Stimulated activated naive B cell treated with anti-CD40 and anti-IgM and Interleukin-4, amounts not matched to agents 10 μg/mL and 1 μg/mL and 100 μg/mL, for 72 hours (primary cell): Measurements from ENCODE around the gene NCAM1.

Experiments used
- ATAC-seq, 2 donors: fragments of 150-1000 bp; cut with Tn5 transposase; replicated peaks; 2 replicates each; pipeline ENCODE4 v1.10.0; 2021; ENCODE audit warnings: moderate library complexity in 1 of 2
- DNase-seq: peaks from one replicate; pipeline ENCODE4 v3.0.0; 2021
- H3K27ac Mint-ChIP-seq: one replicate; pipeline ENCODE4 v1.8.0; 2022; ENCODE audit warnings: mild to moderate bottlenecking, mixed read lengths
- H3K27me3 Mint-ChIP-seq, 2 donors: one replicate each; pipeline ENCODE4 v1.8.0; 2022; ENCODE audit warnings: mixed read lengths in 2 of 2
- H3K36me3 Mint-ChIP-seq, 2 donors: one replicate each; pipeline ENCODE4 v1.8.0; 2022; ENCODE audit warnings: mixed read lengths in 2 of 2, mild to moderate bottlenecking in 1 of 2
- H3K4me1 Mint-ChIP-seq, 2 donors: one replicate each; pipeline ENCODE4 v1.8.0; 2022; ENCODE audit warnings: mixed read lengths in 2 of 2, mild to moderate bottlenecking in 1 of 2
- H3K4me3 Mint-ChIP-seq, 2 donors: one replicate each; pipeline ENCODE4 v1.8.0; 2022; ENCODE audit warnings: mild to moderate bottlenecking in 2 of 2, mixed read lengths in 2 of 2, moderate library complexity in 1 of 2
- H3K9me3 Mint-ChIP-seq, 2 donors: one replicate each; pipeline ENCODE4 v1.8.0; 2022; ENCODE audit warnings: mixed read lengths in 2 of 2, mild to moderate bottlenecking in 1 of 2

Gene NCAM1

GRCh38 chr11:113316256-113316655 lies 355.0 kb downstream of the NCAM1 start:
- H3K27me3 Mint-ChIP-seq = no peaks in the 10 kb centered on the region
- no peak for ATAC-seq
- no peak for DNase-seq
- no peaks in the 10 kb centered on the region for H3K9me3 Mint-ChIP-seq
- peaks cover 12 to 14% of the 10 kb centered on the region in 2 donors for H3K4me1 Mint-ChIP-seq
- H3K27ac Mint-ChIP-seq = no peak overlapping the region
- no peak overlapping the region for H3K4me3 Mint-ChIP-seq
- peaks cover 21 to 34% of the 10 kb centered on the region in 2 donors for H3K36me3 Mint-ChIP-seq

- H3K27ac Mint-ChIP-seq = no peak overlapping the region
- peaks cover 12 to 14% of the 10 kb centered on the region in 2 donors for H3K4me1 Mint-ChIP-seq
These were observed 356.1 kb downstream of the NCAM1 start for GRCh38 chr11:113317339-113317738.

GRCh38 chr11:113319085-113319484 lies 357.9 kb downstream of the NCAM1 start:
- ATAC-seq = no peak
- H3K27ac Mint-ChIP-seq = no peak overlapping the region
- no peak for DNase-seq
- H3K4me3 Mint-ChIP-seq = no peak overlapping the region
- H3K27me3 Mint-ChIP-seq = no peaks in the 10 kb centered on the region
- peaks cover 25 to 37% of the 10 kb centered on the region in 2 donors for H3K36me3 Mint-ChIP-seq
- H3K4me1 Mint-ChIP-seq = peaks cover 7 to 8% of the 10 kb centered on the region in 2 donors
- no peaks in the 10 kb centered on the region for H3K9me3 Mint-ChIP-seq

More at GRCh38 chr11:113317339-113317738, 356.1 kb downstream of the NCAM1 start:
- Mint-ChIP-seq H3K9me3 (no peaks in the 10 kb centered on the region), H3K36me3 (peaks cover 23 to 34% of the 10 kb centered on the region in 2 donors), H3K4me3 (no peak overlapping the region), H3K27me3 (no peaks in the 10 kb centered on the region)
- no peak for ATAC-seq
- DNase-seq = no peak

GRCh38 chr11:113322158-113322557 lies 360.9 kb downstream of the NCAM1 start:
- no peaks in the 10 kb centered on the region for H3K27me3 Mint-ChIP-seq
- H3K4me1 Mint-ChIP-seq = peaks cover 0 to 2% of the 10 kb centered on the region in 2 donors
- H3K9me3 Mint-ChIP-seq = no peaks in the 10 kb centered on the region
- DNase-seq (no peak), ATAC-seq (no peak)
- no peak overlapping the region for H3K4me3 Mint-ChIP-seq
- peaks cover 34 to 42% of the 10 kb centered on the region in 2 donors for H3K36me3 Mint-ChIP-seq
- H3K27ac Mint-ChIP-seq = no peak overlapping the region

- Mint-ChIP-seq H3K27ac (no peak overlapping the region), H3K36me3 (peaks cover 31 to 37% of the 10 kb centered on the region in 2 donors), H3K4me1 (no peaks in the 10 kb centered on the region), H3K27me3 (no peaks in the 10 kb centered on the region), H3K4me3 (no peak overlapping the region), H3K9me3 (no peaks in the 10 kb centered on the region)
- no peak for DNase-seq
- ATAC-seq = no peak
These were observed 363.0 kb downstream of the NCAM1 start for GRCh38 chr11:113324250-113324649.
